NCI-H524 treated with DMSO at 0.1 percent for 48 hours (cell line): ENCODE data around the gene ZNF324.
"Not testable (repeated sequence)": the region's sequence is repeated elsewhere in the genome, so short reads cannot be mapped to it uniquely, and the experiment has no call there.

ENCODE experiments used
- DNase-seq: peaks from one replicate; lab custom pipeline; 2025; lab: John Stamatoyannopoulos, UW

ZNF324 gene

DNA sequence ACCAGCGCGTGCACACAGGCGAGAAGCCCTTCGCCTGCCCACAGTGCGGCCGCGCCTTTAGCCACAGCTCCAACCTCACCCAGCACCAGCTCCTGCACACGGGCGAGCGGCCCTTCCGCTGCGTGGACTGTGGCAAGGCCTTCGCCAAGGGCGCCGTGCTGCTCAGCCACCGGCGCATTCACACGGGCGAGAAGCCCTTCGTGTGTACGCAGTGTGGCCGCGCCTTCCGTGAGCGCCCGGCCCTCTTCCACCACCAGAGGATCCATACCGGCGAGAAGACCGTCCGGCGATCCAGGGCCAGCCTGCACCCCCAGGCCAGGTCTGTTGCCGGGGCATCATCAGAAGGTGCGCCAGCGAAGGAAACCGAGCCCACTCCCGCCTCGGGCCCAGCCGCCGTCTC is 4.9 kb downstream of the ZNF324 start:
- DNase-seq: no peak

GRCh38 chr19:58473775-58474174 is 6.9 kb downstream of the ZNF324 start:
- DNase-seq: no peak

GRCh38 chr19:58474291-58474996 is 7.6 kb downstream of the ZNF324 start:
- no peak for DNase-seq

DNA sequence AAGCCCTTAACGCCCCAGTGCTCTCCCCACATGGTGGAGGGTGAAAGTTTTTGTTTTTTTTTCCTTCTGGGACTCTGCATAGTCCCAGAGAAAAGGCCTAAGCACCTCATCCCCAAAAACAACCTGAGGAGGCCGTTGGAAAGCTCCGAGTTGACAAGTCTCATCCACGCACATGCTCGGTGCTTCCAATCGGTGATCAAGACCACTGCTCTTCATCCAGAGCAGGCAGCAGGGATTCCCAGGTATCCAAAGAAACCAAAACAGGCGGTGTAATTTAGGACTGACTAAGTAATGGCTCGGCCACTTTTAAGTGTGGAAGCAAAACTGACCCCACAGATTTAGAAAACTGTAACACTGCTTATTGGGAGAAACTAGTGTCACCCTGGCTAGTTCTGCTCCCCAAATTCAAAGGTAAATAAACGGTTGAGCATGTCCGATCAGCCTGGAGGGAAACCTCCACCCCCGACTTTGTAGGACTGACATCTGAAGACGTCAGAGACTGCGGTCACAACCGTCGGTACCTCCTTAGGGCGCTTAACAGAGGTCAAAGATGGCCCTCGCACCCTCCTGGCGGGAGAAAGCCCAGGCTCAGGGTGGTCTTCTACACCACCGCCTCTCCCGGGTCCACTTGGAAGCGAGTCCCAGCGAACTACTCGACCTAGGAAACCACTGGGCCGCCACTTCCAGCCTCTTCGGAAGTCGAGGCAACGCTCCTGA is 8.3 kb downstream of the ZNF324 start:
- no peak for DNase-seq

GRCh38 chr19:58475714-58476497 is 9.0 kb downstream of the ZNF324 start, which contains the start of gene ZNF446:
Gene ZNF446, plus strand, starts transcription at chr19:58476352. Its CDS starts 867 bp downstream, at chr19:58477219.
- peak; percentile 88 for DNase-seq

- DNase-seq: no peak
Measured at GRCh38 chr19:58476498-58477015, 9.7 kb downstream of the ZNF324 start.

GRCh38 chr19:58477130-58477529 is 10.2 kb downstream of the ZNF324 start:
- DNase-seq: no peak

GRCh38 chr19:58477871-58478270 is 11.0 kb downstream of the ZNF324 start:
- DNase-seq: no peak

- no peak for DNase-seq
Measured at GRCh38 chr19:58479303-58479702, 12.4 kb downstream of the ZNF324 start.

DNA sequence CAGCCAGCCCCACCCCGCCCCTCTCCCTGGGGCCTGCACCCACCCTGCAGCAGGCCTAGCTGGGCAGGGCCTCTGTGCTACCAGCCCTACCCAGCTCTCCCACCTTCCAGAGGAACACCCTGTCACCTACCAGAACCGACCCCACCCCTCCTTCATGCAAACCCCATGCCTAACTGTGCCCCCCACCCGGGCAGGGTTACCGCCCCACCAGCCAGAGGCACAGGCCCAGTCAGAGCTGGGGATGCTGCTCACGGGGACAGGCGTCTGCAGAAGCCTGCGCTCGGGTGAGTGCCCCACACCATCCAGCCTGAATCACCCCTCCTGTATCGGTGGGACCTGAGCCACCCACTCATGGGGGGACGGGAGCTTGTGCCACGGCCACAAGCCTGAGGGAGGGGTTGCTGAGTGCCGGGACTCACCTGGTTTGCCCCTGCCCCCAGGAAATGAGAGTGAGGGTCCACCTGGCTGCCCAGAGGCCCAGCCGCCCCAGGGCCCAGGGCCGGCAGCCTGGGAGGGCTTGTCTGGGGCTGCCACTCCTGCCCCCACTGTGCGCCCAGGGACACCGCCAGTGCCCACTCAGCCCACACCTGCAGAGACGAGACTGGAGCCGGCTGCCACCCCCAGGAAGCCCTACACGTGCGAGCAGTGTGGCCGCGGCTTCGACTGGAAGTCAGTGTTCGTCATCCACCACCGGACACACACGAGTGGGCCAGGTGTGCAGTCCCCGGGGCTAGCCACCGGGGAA is 13.0 kb downstream of the ZNF324 start:
- no peak for DNase-seq

DNA sequence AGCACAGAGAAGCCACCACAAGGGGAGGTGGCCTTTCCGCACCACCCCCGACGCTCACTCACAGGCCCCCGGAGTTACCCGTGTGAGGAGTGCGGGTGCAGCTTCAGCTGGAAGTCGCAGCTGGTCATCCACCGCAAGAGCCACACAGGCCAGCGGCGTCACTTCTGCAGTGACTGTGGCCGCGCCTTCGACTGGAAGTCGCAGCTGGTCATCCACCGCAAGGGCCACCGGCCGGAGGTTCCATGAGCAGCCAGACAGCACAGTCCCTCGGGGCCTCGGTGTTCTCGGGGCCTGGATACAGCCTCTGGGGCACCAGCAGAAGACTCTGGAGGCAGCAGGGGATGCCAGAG is 13.6 kb downstream of the ZNF324 start:
- DNase-seq: no peak

DNA sequence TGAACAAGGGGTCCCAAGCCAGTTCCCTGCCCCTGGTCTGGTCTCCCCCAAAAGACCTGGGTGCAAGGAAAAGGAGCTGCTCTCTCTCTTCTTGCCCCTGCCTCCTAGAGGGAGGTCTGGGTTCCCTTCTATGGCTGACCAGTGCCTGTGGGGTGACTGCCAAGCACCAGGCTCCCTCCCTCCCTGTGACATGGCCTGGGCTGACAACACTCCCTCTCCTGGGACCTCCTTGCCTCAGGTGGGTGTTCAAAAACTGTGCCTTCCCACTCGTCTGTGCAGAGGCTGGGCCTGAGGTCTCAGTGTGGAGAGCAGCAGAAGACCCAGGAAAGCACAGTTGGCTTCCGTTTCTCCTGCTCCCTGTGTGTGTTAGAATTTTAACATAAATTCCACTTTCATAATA is 14.0 kb downstream of the ZNF324 start:
- no peak for DNase-seq

GRCh38 chr19:58482372-58482771 is 15.5 kb downstream of the ZNF324 start:
- no peak for DNase-seq

DNA sequence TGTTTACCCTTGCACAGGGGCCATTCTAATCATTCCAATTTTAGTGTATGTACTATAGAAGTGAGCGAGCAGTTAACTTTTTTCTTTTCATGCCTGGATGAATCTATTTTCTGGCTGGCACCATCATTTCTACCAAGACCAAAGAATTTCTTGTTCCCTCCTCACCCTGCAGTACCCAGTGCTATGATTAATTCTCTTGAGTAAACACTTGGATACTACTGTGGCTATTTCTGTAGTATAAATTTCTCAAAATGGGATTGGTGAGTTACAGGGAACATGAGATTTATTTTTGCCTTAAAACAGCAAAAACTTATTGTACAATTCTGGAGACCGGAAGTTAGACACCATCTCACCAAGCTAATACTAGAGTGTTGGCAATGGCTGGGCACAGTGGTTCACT is 16.9 kb downstream of the ZNF324 start:
- no peak for DNase-seq

DNA sequence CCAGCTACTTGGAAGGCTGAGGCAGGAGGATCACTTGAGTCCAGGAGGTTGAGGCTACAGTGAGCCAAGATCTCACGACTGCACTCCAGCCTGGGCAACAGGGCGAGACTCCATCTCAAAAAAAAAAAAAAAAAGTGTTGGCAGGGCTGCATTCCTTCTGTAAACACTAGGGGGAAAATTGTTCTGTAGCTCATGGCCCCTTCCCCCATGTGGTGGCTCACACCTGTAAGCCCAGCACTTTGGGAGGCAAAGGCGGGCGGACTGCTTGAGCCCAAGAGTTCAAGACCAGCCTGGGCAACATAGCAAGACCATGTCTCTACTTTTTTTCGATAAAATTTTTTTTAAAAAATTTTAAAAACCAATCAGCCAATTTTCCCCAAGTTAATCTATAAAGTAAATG is 17.5 kb downstream of the ZNF324 start:
- DNase-seq: not testable (repeated sequence)

DNA sequence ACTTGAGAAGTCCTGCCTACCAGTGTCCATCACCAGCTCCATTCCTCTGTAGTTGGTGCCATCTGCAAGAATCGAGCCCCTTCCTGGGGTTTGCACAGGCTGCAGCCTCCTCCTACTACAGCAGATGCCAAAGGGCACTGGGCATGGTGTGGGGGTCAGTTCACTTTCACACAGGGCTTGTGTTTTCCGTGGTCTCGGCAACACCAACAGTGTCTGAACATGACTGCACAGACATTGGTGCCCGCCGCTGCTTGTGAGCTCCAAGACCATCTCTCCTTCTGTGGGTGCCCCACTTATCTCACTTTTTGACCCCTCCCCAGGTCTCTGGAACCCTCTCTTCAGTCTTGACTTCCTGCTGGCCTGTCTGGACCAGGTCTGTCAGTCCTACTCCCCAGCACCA is 24.5 kb downstream of the ZNF324 start:
- no peak for DNase-seq

- DNase-seq: no peak
Measured at GRCh38 chr19:58492265-58492664, 25.4 kb downstream of the ZNF324 start.

DNA sequence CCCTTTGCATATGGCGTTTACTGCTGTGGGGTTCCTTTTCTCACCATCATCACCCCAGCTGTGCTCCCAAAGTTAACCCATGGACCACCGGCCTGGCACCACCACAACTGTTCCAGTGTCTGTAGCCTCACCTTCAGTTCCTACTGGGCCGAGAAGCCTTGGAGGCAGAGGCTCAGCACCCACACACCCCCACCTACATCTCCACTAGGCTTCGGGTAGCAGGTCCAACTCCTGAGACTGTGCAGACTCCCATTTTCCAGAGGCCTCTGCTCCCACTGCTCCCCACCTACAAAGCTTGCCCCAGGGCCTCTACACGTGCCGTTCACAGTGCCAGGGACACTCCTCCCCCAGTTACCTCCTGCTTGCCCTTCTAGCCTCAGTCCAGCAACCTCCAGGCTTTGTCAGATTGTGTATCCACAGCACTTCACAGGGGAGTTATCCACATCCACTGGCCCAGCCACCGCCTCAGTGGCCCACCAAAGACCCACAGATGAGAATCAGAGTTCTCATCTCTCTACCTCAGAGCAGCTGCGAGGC is 30.8 kb downstream of the ZNF324 start:
- DNase-seq: no peak

- no peak for DNase-seq
Measured at GRCh38 chr19:58498316-58499020, 31.6 kb downstream of the ZNF324 start.

GRCh38 chr19:58499021-58499927 is 32.4 kb downstream of the ZNF324 start:
- peak; percentile 85 for DNase-seq
